Stimulated activated CD4-positive, alpha-beta T cell treated with anti-CD3 and anti-CD28 coated beads, Interleukin-15, amount 100 ng/mL, for 1 hour (primary cell): Measurements from ENCODE around the gene MTA3.

Experiments
- DNase-seq, 2 donors: peaks; one replicate each; pipeline ENCODE4 v3.0.0-alpha.2; 2020; ENCODE audit warnings: low read depth in 1 of 2, low spot score in 1 of 2

The MTA3 gene

DNA sequence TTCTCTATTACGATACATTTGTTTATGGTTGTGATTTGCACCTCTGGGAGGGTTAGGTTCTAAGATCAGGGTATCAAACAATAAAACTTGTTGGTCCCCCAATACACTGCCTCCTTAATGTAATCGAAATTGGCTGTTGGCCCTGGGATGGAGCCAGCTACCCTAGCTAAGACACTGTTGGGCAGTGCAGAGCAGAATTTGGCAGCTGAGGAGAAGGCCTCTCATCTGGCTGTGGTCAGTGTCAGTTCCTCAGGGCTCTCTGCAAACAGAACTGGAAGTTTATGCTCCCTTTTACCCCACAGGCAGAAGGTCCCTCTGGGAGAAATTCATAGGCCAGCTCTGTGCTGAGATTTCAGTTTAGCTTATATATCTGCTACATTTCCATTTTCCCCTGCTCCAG is 232.5 kb downstream of the MTA3 start:
- DNase-seq = no peak

DNA sequence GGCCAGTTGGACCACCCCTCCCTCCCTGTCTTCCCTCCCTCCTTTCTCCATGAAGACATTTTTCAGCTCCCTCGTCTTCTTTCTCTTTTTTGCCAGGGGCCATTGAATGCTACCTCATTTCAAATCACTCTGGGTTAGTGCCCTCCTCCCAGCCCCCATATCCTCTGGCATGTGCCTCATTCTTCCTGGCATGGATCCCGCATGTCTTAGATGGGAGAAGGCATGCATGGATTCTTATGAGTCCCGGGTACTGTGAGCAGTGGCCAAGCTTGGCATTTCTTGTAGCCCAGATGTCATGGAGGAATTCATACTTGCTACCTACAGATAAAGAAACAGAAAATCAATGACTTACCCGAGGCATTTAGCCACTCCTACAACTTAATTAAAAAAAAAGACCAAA is 232.9 kb downstream of the MTA3 start:
- no peak for DNase-seq

DNA sequence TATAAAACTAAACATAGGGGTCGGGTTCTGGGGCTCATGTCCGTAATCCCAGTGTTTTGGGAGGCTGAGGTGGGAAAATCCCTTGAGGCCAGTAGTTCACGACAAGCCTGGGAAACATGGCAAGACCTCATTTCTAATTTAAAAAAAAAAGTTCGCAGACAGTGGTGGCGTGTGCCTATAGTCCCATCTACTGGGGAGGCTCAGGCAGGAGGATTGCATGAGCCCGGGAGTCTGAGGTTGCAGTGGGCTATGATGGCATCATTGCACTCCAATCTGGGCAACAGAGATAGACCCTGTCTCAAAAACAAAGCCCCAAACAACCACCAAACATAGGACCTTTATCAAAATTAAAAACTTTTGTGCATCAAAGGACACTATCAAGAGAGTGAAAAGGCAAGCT is 233.7 kb downstream of the MTA3 start:
- no peak for DNase-seq

- no peak for DNase-seq
These were observed 235.9 kb downstream of the MTA3 start for GRCh38 chr2:42804338-42804737.

GRCh38 chr2:42804891-42805290 is 236.5 kb downstream of the MTA3 start:
- no peak for DNase-seq
